ENCODE measurements around the gene FCF1.

FCF1 gene

GRCh38 chr14:74784634-74785033 lies 71.7 kb downstream of the FCF1 start:
- no peak for DNase-seq

GRCh38 chr14:74785056-74785613 lies 72.2 kb downstream of the FCF1 start:
- no peak for DNase-seq

- DNase-seq, result no peak
Observed at GRCh38 chr14:74786796-74787315, 73.9 kb downstream of the FCF1 start.

Data from stimulated activated naive CD4-positive, alpha-beta T cell treated with Interleukin-2 at 50 U/mL for 16 hours (primary cell).